ENCODE measurements around the gene TRPM5.

GRCh38 chr11:2483426-2483825 lies 39.1 kb upstream of the TRPM5 start:
- TF ChIP-seq CTCF (IDR thresholded peaks at IDR 0.05) (no peak), POLR2A (IDR thresholded peaks at IDR 0.05) (no peak)
